Stimulated activated CD4-positive, alpha-beta T cell treated with anti-CD3 and anti-CD28 coated beads, Interleukin-1b, Interleukin-23, amount 100 ng/mL, for 4 hours (primary cell): ENCODE measurements around the gene EFNA4.
A peak's percentile ranks its signal among the peaks of the same experiment; 100 is the strongest.

Source experiments
- DNase-seq, 2 donors: peaks; one replicate each; pipeline ENCODE4 v3.0.0-alpha.2; 2020; ENCODE audit warnings: low read depth in 2 of 2

Gene EFNA4

DNA sequence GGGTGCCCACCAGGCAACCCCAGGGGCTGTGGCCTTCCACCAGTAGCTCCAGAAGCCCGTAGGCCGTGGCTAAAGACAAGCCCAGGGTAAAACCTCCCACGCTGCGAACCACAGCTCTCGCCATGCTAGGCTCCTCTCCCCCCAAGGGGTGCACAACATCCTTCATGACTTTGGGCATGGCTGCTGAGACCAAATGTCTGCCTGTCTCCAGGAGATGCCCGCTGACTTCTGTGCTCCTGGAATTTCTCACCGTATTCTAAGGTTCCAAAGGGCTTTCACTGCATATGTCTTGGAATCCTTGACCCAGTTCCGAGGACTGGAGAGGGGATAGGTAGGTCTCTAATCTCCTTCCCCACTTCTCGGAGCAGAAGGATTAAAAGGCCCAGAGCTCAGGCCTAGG is 30.0 kb upstream of the EFNA4 start, which contains the start of the genes DCST1 and DCST2:
Gene DCST1 (plus strand): TSS at position 301 of the 400 bp plus-strand sequence. CDS start 213 bp downstream, outside the sequence.
Gene DCST2 (minus strand): TSS at position 258 of the 400 bp plus-strand sequence. CDS start 80 bp downstream, at position 178.
- DNase-seq, result no peak

DNA sequence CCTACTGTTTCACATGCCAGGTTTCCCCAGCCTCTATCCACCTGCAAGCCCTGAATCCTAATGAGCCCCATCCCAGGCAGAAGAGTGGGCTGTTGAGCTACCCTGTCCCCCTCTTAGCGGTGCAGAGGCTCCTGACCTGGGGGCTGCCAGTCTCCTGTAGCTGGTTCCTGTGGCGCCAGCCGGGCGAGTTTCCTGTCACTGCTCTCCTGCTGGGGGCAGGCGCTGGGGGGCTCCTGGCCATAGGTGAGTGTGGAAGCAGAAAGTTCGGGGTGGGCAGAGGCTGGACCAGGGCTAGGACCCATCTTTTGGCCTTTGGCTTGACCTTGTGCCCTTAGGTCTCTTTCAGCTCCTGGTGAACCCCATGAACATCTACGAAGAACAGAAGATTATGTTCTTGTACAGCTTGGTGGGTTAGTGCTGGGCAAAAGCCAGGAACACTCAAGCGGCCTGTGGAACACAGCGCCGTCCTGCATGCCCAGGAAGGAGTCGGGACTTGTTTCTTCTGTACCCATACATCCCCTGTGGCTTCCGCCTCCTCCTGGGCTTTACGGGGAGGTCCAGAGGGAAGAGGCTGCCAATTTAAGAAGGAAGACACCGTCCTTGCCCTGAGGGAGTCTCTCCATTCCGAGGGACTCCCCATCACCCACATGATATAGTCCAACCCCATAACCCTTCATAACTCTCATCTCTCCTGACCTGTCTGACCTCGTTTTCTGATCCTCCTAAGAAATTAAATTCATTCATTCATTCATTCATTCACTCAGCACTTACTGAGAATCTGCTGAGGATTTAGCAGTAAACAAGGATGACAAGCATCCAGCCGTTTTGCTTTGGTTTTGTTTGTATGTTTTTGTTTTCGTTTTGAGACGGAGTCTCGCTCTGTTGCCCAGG is 29.0 kb upstream of the EFNA4 start:
- no peak for DNase-seq

DNA sequence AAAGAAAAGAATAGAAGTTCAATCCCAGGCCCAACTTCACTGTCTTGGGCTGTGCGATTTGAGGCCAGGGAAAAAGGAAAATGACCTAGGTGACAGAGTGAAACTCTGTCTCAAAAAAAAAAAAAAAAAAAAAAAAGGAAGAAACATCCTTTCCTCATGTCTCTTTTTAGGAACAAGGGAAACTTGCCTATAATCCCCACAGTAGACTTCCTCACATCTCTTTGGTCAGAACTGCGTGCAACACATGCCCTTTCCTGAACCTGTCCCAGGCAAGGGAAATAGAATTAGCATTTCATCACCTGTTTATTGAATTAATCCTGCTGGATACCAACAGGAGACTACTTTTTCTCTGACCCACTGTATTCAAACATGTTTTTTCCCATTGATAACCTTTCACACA is 27.6 kb upstream of the EFNA4 start:
- no peak for DNase-seq

DNA sequence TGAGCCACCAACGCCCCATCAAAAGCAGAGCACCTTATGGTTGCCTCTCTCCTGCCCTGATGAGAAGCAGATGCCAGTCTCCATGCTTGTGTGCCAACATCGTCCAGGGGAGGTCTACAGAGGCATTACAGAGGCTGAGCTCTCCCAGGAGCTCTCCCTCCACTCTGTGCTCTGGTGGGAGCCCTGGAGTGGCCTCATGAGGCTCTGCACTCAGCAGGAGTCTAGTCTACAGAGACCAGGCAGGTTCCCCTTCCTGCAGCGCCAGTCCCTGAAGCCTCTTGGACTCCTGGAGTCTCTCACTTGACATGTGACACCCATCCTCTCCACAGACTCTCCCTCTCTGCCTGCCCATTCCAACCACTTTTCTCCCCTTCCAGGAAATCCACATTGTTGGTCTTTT is 26.5 kb upstream of the EFNA4 start:
- DNase-seq, result no peak

DNA sequence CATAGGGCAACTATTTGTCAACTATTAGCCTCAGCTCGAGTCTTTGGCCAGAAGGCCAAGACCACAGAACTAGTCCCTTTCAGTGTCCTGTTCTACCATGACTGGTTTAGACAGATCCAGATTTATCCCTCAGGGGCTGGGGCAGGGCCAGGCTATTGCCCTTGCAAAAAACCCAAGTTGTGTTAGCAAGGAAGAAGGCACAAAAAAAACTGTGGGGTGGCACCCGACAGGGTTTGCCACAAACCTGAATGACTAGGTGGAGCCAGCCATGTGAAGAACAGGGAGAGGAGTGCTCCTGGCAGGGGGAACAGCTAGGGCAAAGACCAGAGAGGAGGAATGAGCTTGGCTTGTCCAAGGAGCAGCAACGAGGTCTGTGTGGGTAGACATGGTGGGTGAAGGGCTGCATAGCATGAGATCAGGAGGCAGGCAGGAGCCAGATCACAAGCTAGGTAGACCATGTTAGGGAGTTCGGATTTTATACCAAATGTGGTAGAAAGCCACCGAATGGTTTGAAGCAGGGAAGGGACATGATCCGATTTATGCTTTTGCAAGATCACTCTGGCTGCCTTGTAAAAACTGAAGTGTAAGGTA is 25.6 kb upstream of the EFNA4 start:
- DNase-seq, result no peak

DNA sequence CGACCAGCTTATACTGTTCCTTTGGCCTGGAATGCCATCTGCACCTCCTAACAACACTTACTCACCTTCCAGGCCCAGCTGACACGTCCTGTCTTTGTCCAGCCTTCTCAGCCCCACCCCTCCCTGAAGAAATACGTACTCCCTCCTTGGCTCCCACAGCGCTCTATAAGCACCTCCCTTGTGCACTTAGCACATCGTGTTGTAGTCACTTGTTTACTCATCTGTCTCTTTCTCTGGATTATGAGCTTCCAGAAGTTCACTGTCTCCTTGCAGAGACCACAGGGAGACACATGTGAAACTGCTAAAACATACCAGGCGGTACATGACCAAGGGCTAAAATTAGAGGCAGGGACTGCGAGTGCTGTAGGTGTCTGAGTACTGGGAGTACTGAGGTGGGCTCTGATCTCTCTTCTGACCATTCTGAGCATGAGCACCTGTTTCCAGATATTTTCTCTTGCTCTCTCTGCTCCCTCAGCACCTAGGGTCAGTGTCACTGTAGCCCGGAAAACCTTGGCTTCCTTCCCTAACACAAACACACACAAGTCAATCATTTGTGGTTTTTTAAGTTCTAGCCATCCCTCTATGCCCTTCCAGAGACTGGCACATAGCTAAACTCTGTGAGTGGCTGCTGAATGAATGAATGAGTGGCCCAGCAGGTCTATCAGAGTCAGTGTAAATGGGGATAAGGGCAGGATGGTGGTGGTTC is 24.8 kb upstream of the EFNA4 start:
- DNase-seq, result no peak

DNA sequence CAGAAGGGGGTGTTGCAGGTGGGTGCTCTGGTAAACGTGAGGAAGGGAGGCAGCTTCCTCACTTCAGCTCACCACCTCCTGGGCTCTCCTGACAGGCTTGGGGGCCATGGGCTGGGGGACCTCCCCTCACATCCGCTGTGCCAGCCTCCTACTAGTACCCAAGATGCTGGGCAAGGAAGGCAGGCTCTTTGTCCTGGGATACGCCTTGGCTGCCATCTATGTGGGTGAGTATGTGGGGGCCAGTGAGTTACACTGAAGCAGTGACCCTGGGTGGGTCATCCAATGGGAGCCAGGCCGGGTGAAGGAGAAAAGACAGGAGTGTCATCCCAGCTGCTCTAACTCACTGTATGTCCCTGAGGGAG is 24.3 kb upstream of the EFNA4 start:
- no peak for DNase-seq

DNA sequence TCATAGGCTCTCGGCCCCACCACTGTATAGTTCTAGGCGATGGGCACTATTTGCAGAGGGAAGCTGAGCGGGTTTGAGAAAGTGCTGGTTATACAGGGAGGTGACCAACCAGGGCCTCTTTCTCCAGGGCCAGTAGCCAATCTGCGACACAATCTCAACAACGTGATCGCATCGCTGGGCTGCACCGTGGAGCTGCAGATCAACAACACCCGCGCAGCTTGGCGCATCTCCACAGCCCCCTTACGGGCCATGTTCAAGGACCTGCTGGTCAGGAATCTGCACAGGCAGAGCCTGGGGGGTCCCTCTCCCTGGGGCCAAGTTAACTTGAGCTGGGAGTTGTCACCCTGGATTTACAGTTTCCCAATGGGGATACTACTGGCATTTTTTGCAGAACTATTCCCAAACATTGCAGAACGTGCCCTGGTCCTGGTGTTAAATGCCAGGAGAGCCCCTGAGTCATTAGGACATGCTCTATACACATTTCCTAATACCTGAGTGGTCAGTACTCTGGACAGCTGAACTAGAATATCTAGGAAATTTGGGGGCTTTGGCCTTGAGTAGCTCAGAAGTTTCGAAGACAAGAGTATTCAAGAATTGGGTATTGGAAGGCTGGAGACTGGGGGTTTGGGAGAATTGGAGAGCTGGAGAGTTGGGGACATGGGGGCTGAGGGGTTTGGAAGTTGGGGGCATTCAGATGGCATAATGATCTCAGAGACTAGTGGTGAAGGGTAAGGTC is 23.0 kb upstream of the EFNA4 start:
- DNase-seq, result no peak

DNA sequence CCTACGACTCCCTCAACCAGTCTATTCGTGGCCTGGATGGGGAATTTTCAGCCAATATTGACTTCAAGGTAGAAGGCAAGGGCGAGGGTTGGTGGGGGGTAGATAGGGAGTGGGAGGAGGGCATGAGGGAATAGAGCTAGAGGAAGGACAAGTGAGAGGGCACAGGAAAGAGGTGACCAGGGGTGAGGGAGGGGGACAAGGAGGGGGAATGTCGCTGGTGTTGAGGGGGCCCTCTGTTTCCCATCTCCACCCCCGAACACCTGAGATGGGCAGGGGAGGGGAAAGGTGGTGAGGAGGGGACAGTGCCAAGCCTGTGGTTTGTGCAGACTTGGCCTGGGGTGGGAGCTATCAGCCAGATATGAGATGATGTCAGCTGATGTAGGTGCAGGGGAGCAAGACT is 20.8 kb upstream of the EFNA4 start:
- no peak for DNase-seq

DNA sequence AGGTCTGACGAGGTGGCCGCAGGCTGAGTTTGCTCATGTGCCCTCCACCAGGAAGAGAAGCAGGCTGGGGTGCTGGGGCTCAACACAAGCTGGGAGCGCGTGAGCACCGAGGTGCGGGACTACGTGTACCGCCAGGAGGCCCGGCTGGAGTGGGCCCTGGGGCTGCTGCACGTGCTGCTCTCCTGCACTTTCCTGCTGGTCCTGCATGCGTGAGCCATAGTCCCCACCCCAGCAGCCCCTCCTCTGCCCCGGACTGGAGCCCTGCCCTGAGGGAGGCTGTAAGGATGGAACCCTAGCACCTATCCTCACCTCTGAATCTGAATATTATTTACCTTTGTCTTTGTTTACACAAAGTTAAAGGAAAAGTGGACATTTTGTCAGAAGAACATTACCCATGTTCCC is 20.2 kb upstream of the EFNA4 start:
- no peak for DNase-seq

DNA sequence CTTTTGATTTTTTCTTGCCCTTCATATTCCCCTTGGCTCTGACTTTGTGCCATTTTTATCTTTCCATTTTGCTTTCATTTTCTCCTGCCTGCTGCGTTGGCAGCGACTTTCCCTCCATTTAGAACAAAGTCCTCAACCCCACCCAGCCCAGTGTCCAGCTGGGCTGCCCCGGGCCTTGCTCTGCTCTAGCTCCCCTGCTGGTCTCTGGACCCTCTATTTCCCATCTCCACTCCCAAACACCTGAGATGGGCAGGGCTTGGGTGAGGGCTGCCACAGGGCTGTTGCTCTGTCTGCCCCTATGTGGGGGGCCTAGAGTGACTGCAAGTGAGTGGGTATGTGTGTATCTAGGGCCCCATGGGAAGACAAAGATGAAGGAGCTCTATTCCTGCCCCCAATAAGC is 19.7 kb upstream of the EFNA4 start:
- no peak for DNase-seq

DNA sequence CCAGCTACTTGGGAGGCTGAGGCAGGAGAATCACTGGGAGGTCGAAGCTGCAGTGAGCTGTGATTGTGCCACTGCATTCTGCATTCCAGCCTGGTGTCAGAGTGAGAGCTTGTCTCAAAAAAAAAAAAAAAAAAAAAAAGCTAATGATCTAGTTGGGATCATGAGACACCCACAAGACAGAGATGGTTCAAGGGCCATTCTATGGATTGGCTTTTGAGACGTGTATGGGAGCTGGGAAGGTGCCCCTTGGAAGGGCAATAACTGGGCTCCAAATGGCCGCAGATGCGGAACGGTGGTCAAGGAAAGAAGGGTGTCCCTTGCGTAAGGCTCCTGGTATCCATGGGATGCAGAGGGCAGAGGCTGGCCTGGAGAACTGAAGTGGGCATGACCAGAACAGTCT is 19.2 kb upstream of the EFNA4 start:
- no peak for DNase-seq

DNA sequence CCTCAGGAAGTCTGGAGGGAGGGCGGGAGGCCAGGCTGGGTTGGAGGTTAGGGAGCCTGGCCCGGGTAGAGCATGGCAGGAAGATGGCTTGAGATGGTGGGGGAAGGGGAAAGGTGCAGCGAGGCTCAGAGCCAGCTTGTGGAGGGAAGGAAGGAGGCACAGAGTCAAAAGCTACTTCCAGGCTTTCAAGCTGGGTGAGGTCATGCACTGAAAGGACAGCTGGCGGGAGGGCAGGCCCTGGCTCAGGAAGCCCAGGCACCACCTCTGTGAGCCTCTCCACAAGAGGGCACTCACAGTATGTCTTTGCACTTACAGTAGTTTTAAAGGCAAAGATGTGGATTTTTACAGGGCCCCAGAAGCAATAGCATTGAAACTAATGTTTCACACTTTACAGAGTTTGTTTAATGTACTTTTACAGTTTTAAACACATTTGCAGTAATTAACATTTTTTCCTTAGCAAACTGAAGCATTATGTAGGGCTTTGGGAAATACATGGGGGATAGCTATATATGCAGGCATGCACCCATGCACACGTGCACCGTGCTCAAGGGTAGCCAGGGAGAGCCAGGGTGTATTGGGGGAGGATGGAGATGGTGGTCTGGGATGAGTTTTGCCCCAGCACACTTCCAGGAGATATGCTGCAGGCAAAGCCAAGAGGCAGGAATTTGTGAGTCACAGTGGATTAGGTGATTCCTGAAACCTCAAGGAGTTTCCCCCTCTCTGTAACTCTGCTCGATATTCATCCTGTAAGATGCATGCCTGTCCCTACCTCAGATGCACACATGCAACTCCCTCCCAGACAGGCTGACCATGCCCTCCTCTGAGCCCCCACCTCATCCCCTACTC is 18.5 kb upstream of the EFNA4 start:
- DNase-seq, result no peak

DNA sequence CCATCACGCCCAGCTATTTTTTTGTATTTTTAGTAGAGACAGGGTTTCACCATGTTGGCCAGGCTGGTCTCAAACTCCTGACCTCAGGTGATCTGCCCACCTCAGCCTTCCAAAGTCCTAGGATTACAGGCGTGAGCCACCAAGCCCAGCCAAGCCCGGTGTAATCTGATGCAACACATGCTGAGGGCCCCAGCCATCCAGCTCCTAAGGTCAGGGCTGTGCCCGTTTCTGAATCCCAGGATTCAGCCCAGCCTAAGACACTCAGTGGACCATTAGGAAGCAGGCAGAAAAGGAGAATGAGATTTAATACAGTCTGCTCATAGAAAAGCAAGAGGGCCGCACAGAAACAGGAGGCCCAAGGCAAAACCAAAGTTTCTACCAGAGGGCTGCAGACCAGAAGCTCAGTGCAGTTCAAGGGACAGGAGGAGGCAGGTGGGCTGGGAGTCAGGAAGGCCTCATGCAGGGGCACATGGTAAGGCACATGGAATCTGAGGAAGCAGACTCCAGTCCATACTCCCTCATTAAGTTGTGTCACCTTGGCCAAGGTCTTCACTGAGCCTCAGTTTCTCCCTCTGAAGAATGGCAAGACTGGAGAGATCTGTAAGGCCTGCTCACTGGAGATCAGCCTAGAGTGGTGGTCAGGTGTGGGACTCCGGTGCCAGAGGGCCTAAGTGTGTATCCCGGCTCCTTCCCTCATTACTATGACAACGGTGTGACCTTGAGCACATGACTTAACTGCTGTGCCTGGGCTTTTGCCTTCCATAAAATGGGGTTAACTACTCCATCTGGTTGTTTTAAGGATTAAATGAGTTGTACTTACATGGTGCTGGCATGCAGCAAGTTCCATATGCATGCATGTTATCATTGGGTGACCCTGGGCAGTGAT is 14.8 kb upstream of the EFNA4 start:
- no peak for DNase-seq

DNA sequence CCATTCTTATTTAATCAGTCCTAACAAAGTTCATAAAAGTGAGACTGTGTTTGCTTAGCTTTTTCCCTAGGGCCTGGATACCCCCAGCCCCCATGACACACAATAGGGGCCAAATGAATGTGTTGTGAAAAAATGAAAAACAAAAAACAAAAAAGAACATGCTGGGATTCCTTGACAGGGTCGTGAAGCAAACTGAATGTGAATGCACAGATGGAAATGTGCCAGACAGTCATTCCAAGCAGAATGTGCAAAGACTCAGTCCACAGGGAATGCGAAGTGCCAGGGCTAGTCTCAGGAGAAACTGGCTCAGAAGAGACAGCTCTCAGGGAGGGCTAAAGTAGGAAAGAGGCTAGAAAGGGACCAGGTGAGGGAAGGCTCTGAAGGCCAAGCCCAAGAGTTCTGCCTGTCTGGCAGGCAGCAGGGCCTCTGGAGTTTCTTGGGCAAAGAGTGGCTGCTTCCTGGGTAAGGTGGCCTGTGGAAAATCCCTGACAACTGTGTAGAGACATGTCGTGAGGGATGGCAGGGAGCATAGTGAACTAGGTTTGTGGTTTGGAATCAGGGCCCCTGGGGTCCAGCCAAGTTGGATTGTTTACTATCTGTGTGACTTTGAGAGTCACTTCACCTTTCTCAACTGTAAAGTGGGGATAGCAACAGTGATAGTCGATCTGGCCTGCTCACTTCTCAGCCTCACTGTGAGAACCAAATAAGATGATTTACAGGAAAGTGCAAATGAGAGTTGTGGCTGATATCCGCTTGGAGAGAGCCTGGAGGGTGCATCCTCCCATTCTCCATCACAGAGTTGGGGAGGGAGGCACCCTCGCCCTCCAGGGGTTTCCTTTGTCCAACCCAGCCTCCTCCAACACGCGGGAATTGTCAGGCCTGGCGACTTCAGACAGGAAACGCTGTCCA is 13.6 kb upstream of the EFNA4 start:
- no peak for DNase-seq

DNA sequence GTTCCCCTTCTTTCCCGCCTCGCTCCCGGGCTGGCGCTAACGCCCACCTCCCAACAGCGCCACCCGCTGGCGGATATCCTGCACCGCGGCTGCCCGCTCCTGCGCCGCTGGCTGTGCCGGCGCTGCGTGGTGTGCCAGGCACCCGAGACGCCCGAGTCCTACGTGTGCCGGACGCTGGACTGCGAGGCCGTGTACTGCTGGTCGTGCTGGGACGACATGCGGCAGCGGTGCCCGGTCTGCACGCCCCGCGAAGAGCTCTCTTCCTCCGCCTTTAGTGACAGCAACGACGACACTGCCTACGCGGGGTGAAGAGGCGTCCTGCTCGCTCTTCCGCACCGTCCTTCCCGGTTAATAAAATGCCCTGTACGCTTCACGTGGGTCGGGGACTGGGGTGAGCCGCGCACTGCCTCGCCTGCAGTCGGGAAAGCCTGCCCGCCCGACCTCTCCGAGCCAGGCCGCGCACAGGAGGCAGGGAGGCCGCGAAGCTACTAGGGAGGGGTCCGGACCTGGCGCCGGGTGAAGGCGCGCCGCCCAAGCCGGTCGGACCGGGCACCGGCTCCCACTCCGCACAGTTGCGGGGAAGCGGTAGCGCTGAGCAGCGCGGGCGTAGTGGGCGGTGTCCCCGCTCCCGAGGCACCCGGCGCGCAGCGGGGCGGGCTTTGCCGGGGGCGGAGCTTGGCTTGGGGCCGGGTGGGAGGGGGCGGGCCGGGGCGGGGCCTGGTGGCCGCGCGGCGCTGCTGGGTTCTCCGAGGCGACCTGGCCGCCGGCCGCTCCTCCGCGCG is 12.8 kb upstream of the EFNA4 start, which contains the start of gene ADAM15:
Gene ADAM15 (plus strand): TSS at position 757 of the 782 bp plus-strand sequence. CDS start 71 bp downstream, outside the sequence.
- DNase-seq, result peak; percentile 70 to 78

DNA sequence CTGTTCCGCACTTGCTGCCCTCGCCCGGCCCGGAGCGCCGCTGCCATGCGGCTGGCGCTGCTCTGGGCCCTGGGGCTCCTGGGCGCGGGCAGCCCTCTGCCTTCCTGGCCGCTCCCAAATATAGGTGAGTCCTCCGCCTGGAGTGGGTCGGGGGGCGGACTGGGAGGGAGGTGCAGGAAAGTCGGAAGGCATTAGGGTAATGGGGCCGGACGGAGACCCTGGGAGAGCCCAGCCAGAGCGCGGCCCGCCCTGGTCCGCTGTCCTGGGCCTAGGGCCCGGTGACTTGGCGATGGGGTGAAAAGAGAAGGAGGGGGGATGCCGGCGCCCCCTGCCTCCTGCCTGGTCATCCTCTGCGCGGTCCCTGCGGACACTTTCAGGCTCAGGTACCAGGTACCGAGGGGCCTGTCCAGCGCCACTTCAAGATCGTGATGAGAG is 12.2 kb upstream of the EFNA4 start:
- DNase-seq, result no peak
